Astrocyte of the cerebellum (primary cell): ENCODE measurements around the gene MACO1.

Experiments
- DNase-seq: peaks from one replicate; pipeline ENCODE4 v3.0.0-alpha.2; 2011; ENCODE audit warnings: low read depth
- H3K4me3 ChIP-seq: 2 replicates; pipeline ENCODE4 v1.5.1; 2011; ENCODE audit warnings: mild to moderate bottlenecking, low read depth, low read length, moderate library complexity
- CTCF ChIP-seq: IDR thresholded peaks from 2 replicates; pipeline ENCODE4 v1.5.1; 2012; ENCODE audit warnings: low read length, low read depth, moderate library complexity, mild to moderate bottlenecking; ENCODE audit errors: missing control alignments
- in situ Hi-C: cut with HindIII; loops from 2 replicates; pipeline ENCODE4 v1.10.0; 2017; ENCODE audit warnings: low sequenced_read_pairs

Gene MACO1

GRCh38 chr1:25527946-25528595 is 97.4 kb downstream of the MACO1 start:
- TF ChIP-seq CTCF: no peak
- DNase-seq: no peak
- H3K4me3 ChIP-seq: no peak overlapping the region
- in situ Hi-C loops: loop anchor here (10.0 kb wide), 1 partner anchor 257 kb away; no protein-coding TSS in a partner anchor

GRCh38 chr1:25528881-25529517 is 98.3 kb downstream of the MACO1 start:
- no peak for TF ChIP-seq CTCF
- H3K4me3 ChIP-seq: no peak overlapping the region
- in situ Hi-C loops: loop anchor here (10.0 kb wide), 1 partner anchor 256 kb away; no protein-coding TSS in a partner anchor
- DNase-seq: no peak

GRCh38 chr1:25529518-25530185 is 99.0 kb downstream of the MACO1 start:
- in situ Hi-C loops: loop anchor here (10.0 kb wide), 1 partner anchor 255 kb away; no protein-coding TSS in a partner anchor
- DNase-seq: no peak

GRCh38 chr1:25530186-25531081 is 99.7 kb downstream of the MACO1 start:
- in situ Hi-C loops: no loop called here
- H3K4me3 ChIP-seq: no peak overlapping the region
- DNase-seq: no peak
- TF ChIP-seq CTCF: no peak

More at GRCh38 chr1:25529518-25530185, 99.0 kb downstream of the MACO1 start:
- H3K4me3 ChIP-seq: no peak overlapping the region
- no peak for TF ChIP-seq CTCF

- TF ChIP-seq CTCF: no peak
- no peak for DNase-seq
- in situ Hi-C loops: no loop called here
- no peak overlapping the region for H3K4me3 ChIP-seq
These were observed 100.4 kb downstream of the MACO1 start for GRCh38 chr1:25531082-25531461.

- in situ Hi-C loops: no loop called here
- no peak for TF ChIP-seq CTCF
- no peak overlapping the region for H3K4me3 ChIP-seq
- DNase-seq: no peak
These were observed 102.3 kb downstream of the MACO1 start for GRCh38 chr1:25532970-25533369.
